Neuronal stem cell (in vitro differentiated cells): ENCODE data around the gene THSD4.
"Not testable (repeated sequence)": the region's sequence is repeated elsewhere in the genome, so short reads cannot be mapped to it uniquely, and the experiment has no call there.

Experiments used
- DNase-seq: peaks from one replicate; pipeline ENCODE4 v3.0.0-alpha.2; 2013; ENCODE audit warnings: low spot score
- H2AFZ ChIP-seq: one replicate; pipeline ENCODE4 v1.6.1; 2013; ENCODE audit warnings: mild to moderate bottlenecking, low read length, inconsistent platforms
- H2AK5ac ChIP-seq: 2 replicates; pipeline ENCODE4 v1.6.1; 2013; ENCODE audit warnings: low read depth, mild to moderate bottlenecking, inconsistent platforms, low read length, moderate library complexity, mixed read lengths
- H2BK120ac ChIP-seq: 2 replicates; pipeline ENCODE4 v1.6.1; 2013; ENCODE audit warnings: low read depth, mild to moderate bottlenecking, inconsistent platforms, low read length, moderate library complexity, mixed read lengths
- H2BK12ac ChIP-seq: one replicate; pipeline ENCODE4 v1.6.1; 2013; ENCODE audit warnings: low read length, inconsistent platforms
- H2BK15ac ChIP-seq: 2 replicates; pipeline ENCODE4 v1.6.1; 2013; ENCODE audit warnings: mild to moderate bottlenecking, low read length, inconsistent platforms, mixed read lengths
- H2BK5ac ChIP-seq: one replicate; pipeline ENCODE4 v1.6.1; 2013; ENCODE audit warnings: inconsistent platforms, mild to moderate bottlenecking, low read length, moderate library complexity
- H3K14ac ChIP-seq: one replicate; pipeline ENCODE4 v1.6.1; 2013; ENCODE audit warnings: low read length, inconsistent platforms
- H3K18ac ChIP-seq: 2 replicates; pipeline ENCODE4 v1.6.1; 2013; ENCODE audit warnings: low read length, inconsistent platforms
- H3K23ac ChIP-seq: 2 replicates; pipeline ENCODE4 v1.6.1; 2013; ENCODE audit warnings: low read depth, mild to moderate bottlenecking, mixed read lengths, low read length, inconsistent platforms; ENCODE audit not compliant: poor library complexity
- H3K27ac ChIP-seq: replicated peaks from 3 replicates; pipeline ENCODE4 v1.5.1; 2013; ENCODE audit warnings: low read length, inconsistent platforms
- H3K27me3 ChIP-seq, 3 experiments: 2 replicates each; pipeline ENCODE4 v1.6.1; 2013; ENCODE audit warnings: low read length in 3 of 3, mild to moderate bottlenecking in 2 of 3, inconsistent platforms in 1 of 3, low read depth in 1 of 3, mixed read lengths in 1 of 3, moderate library complexity in 1 of 3; ENCODE audit not compliant: control insufficient read depth in 3 of 3, insufficient read depth in 3 of 3
- H3K36me3 ChIP-seq, 2 donors: replicated peaks in 1 of 2; 2 replicates each; pipeline ENCODE4 v1.6.1; 2013; ENCODE audit warnings: low read length in 2 of 2; ENCODE audit not compliant: control insufficient read depth in 2 of 2, insufficient read depth in 2 of 2
- H3K4ac ChIP-seq: 2 replicates; pipeline ENCODE4 v1.6.1; 2013; ENCODE audit warnings: inconsistent platforms, mild to moderate bottlenecking, low read length, moderate library complexity
- H3K4me1 ChIP-seq, 2 donors: 1 replicate in 1 of 2; 2 replicates in 1 of 2; pipeline ENCODE4 v1.6.1; 2013; ENCODE audit warnings: low read length in 2 of 2, low read depth in 1 of 2; ENCODE audit not compliant: control insufficient read depth in 2 of 2, insufficient read depth in 1 of 2
- H3K4me2 ChIP-seq: one replicate; pipeline ENCODE4 v1.6.1; 2013; ENCODE audit warnings: mild to moderate bottlenecking, low read length, inconsistent platforms; ENCODE audit not compliant: insufficient read depth, poor library complexity, severe bottlenecking
- H3K4me3 ChIP-seq, 2 donors: 2 replicates each; pipeline ENCODE4 v1.5.1; 2013; ENCODE audit warnings: low read length in 2 of 2, mild to moderate bottlenecking in 2 of 2, inconsistent platforms in 1 of 2, moderate library complexity in 1 of 2
- H3K79me1 ChIP-seq: one replicate; pipeline ENCODE4 v1.6.1; 2013; ENCODE audit warnings: low read depth, mild to moderate bottlenecking, inconsistent platforms, low read length, moderate library complexity
- H3K9ac ChIP-seq: one replicate; pipeline ENCODE4 v1.6.1; 2013; ENCODE audit warnings: mild to moderate bottlenecking, low read depth, low read length, inconsistent platforms; ENCODE audit not compliant: poor library complexity
- H3K9me3 ChIP-seq, 2 donors: replicated peaks in 1 of 2; 2 replicates each; pipeline versions ENCODE3 to v1.6.1; 2013; ENCODE audit warnings: low read length in 2 of 2, mild to moderate bottlenecking in 2 of 2, inconsistent platforms in 1 of 2, low read depth in 1 of 2, mixed read lengths in 1 of 2, moderate library complexity in 1 of 2; ENCODE audit not compliant: control insufficient read depth in 2 of 2, insufficient read depth in 1 of 2
- H4K8ac ChIP-seq: one replicate; pipeline ENCODE4 v1.6.1; 2013; ENCODE audit warnings: low read depth, mild to moderate bottlenecking, inconsistent platforms, low read length, moderate library complexity
- H4K91ac ChIP-seq: one replicate; pipeline ENCODE4 v1.6.1; 2013; ENCODE audit warnings: low read length, low read depth, mild to moderate bottlenecking, inconsistent platforms; ENCODE audit not compliant: poor library complexity
- WGBS, 2 donors: extraction: QIAGEN DNeasy Blood & Tissue Kit; methylation state at CpG; one replicate each; pipeline ENCODE4 v1.1.7; 2013; ENCODE audit warnings: missing lambda C conversion rate in 2 of 2, mixed read lengths in 1 of 2; ENCODE audit not compliant: insufficient read length in 2 of 2, insufficient replicate concordance in 1 of 2; ENCODE audit errors: extremely low coverage in 2 of 2; 5-methylcytosine and 5-hydroxymethylcytosine counted together

Gene THSD4

GRCh38 chr15:71718116-71718910 lies 603.0 kb downstream of the THSD4 start:
- no peak overlapping the region for H3K4me3 ChIP-seq
- H3K14ac ChIP-seq, result no peak overlapping the region
- no peak overlapping the region for H3K4me2 ChIP-seq
- H3K27ac ChIP-seq, result no peak overlapping the region
- no peaks in the 10 kb centered on the region for H3K9me3 ChIP-seq
- no peak overlapping the region for H3K4ac ChIP-seq
- no peaks in the 10 kb centered on the region for H3K27me3 ChIP-seq
- no peak overlapping the region for H2AFZ ChIP-seq
- H3K4me1 ChIP-seq, result no peaks in the 10 kb centered on the region
- H3K9ac ChIP-seq, result no peak overlapping the region
- H3K18ac ChIP-seq, result no peak overlapping the region
- WGBS, 2 donors, result no CpG with 5 or more reads among the region's 13 CpGs
- no peak overlapping the region for H4K8ac ChIP-seq
- DNase-seq, result no peak
- no peak overlapping the region for H2BK15ac ChIP-seq
- H2BK12ac ChIP-seq, result no peak overlapping the region
- H3K23ac ChIP-seq, result no peak overlapping the region
- H2BK5ac ChIP-seq, result no peak overlapping the region
- no peaks in the 10 kb centered on the region for H3K36me3 ChIP-seq
- H3K79me1 ChIP-seq, result no peaks in the 10 kb centered on the region
- no peak overlapping the region for H2BK120ac ChIP-seq
- H4K91ac ChIP-seq, result no peak overlapping the region
- no peak overlapping the region for H2AK5ac ChIP-seq

- H2BK12ac ChIP-seq, result no peak overlapping the region
- H3K23ac ChIP-seq, result no peak overlapping the region
- no peaks in the 10 kb centered on the region for H3K79me1 ChIP-seq
- H2BK120ac ChIP-seq, result no peak overlapping the region
- no peaks in the 10 kb centered on the region for H3K4me1 ChIP-seq
- no peaks in the 10 kb centered on the region for H3K36me3 ChIP-seq
- H3K4ac ChIP-seq, result no peak overlapping the region
- H4K8ac ChIP-seq, result no peak overlapping the region
- no peaks in the 10 kb centered on the region for H3K27me3 ChIP-seq
- no peak overlapping the region for H3K14ac ChIP-seq
- H3K4me2 ChIP-seq, result no peak overlapping the region
- H4K91ac ChIP-seq, result no peak overlapping the region
- no peak overlapping the region for H3K18ac ChIP-seq
- H2BK15ac ChIP-seq, result no peak overlapping the region
- H2AFZ ChIP-seq, result no peak overlapping the region
- no peak overlapping the region for H2BK5ac ChIP-seq
- no peak for DNase-seq
- H3K27ac ChIP-seq, result no peak overlapping the region
- H2AK5ac ChIP-seq, result no peak overlapping the region
- no peak overlapping the region for H3K4me3 ChIP-seq
- no peaks in the 10 kb centered on the region for H3K9me3 ChIP-seq
- no peak overlapping the region for H3K9ac ChIP-seq
Observed at GRCh38 chr15:71723344-71723743, 608.1 kb downstream of the THSD4 start.

GRCh38 chr15:71725207-71725955 lies 610.1 kb downstream of the THSD4 start:
- H3K9me3 ChIP-seq, H2BK12ac ChIP-seq, H3K27ac ChIP-seq, H3K18ac ChIP-seq, H2BK5ac ChIP-seq, H3K4me3 ChIP-seq, H3K14ac ChIP-seq, H2AK5ac ChIP-seq, H3K79me1 ChIP-seq, H3K4me1 ChIP-seq, H3K4ac ChIP-seq, H3K4me2 ChIP-seq, DNase-seq, H3K9ac ChIP-seq, H3K36me3 ChIP-seq, H4K8ac ChIP-seq, H2BK120ac ChIP-seq, H2AFZ ChIP-seq, H3K27me3 ChIP-seq, H2BK15ac ChIP-seq, H4K91ac ChIP-seq, H3K23ac ChIP-seq: not testable (repeated sequence)
- WGBS, 2 donors, result no CpG with 5 or more reads among the region's 4 CpGs

GRCh38 chr15:71728881-71729280 lies 613.6 kb downstream of the THSD4 start:
- no CpG with 5 or more reads among the region's 3 CpGs for WGBS, 2 donors
- Histone ChIP-seq H3K36me3 (no peaks in the 10 kb centered on the region), H2AK5ac (no peak overlapping the region), H3K9ac (no peak overlapping the region), H4K91ac (no peak overlapping the region), H3K4me3 (no peak overlapping the region), H3K4me2 (no peak overlapping the region), H2BK120ac (no peak overlapping the region), H3K27me3 (no peaks in the 10 kb centered on the region), H3K4me1 (no peaks in the 10 kb centered on the region), H2BK15ac (no peak overlapping the region), H2BK12ac (no peak overlapping the region), H2AFZ (no peak overlapping the region), H3K18ac (no peak overlapping the region), H2BK5ac (no peak overlapping the region), H3K27ac (no peak overlapping the region), H3K4ac (no peak overlapping the region), H3K79me1 (no peaks in the 10 kb centered on the region), H4K8ac (no peak overlapping the region), H3K23ac (no peak overlapping the region), H3K14ac (no peak overlapping the region), H3K9me3 (no peaks in the 10 kb centered on the region)
- no peak for DNase-seq
